OCI-LY7 (cell line): ENCODE data around the gene OSBPL6. TPM values are rescaled to one million over a fixed set of nuclear protein-coding genes. Genes with fewer than 3 reads are reported as not detected.

Source experiments
- Bru-seq: library from RNA; stranded (reverse); fragments of 400-500 nt; gene quantifications from one replicate; lab custom pipeline; 2021; lab: Mats Ljungman, UMichigan
- BruChase-seq, 2 experiments: library from RNA; stranded (reverse); fragments of 400-500 nt; gene quantifications; one replicate each; lab custom pipeline; 2021; lab: Mats Ljungman, UMichigan
- BruUV-seq: library from RNA; stranded (reverse); fragments of 400-500 nt; replicated peaks from 2 replicates; lab custom pipeline; 2021; lab: Mats Ljungman, UMichigan
- CTCF ChIA-PET: fragments of 300-600 bp; sonication (Branson Sonifier 250); formaldehyde crosslinking; loops from one replicate; lab custom pipeline; 2022; ENCODE audit warnings: antibody characterized with exemption; ENCODE audit not compliant: unreplicated experiment; lab: Charles Lee
- POLR2A ChIA-PET: fragments of 300-600 bp; sonication (Branson Sonifier 250); formaldehyde crosslinking; loops from one replicate; lab custom pipeline; 2022; ENCODE audit warnings: antibody characterized with exemption; lab: Charles Lee
- DNase-seq: peaks from one replicate; pipeline ENCODE4 v3.0.0-alpha.2; 2015; ENCODE audit warnings: low spot score
- H2AFZ ChIP-seq: fragments of 200-600 bp; sonication (generic), shearing (Covaris generic); 2 replicates; pipeline ENCODE4 v1.6.1; 2014; ENCODE audit warnings: mild to moderate bottlenecking, antibody characterized with exemption, low read length, moderate library complexity
- H3K27ac ChIP-seq: fragments of 200-600 bp; sonication (generic); 2 replicates; pipeline ENCODE4 v1.5.1; 2014; ENCODE audit warnings: mixed run types, low read depth, mild to moderate bottlenecking, moderate library complexity, low read length, inconsistent platforms; ENCODE audit not compliant: poor library complexity, severe bottlenecking
- H3K36me3 ChIP-seq: fragments of 200-600 bp; sonication (generic); 2 replicates; pipeline ENCODE4 v1.6.1; 2014; ENCODE audit warnings: mild to moderate bottlenecking, antibody characterized with exemption, low read length, moderate library complexity, mixed read lengths; ENCODE audit not compliant: insufficient read depth
- H3K4me1 ChIP-seq: fragments of 200-600 bp; sonication (generic); 2 replicates; pipeline ENCODE4 v1.5.1; 2014; ENCODE audit warnings: mild to moderate bottlenecking, low read length; ENCODE audit not compliant: insufficient read depth, poor library complexity, severe bottlenecking
- H3K4me2 ChIP-seq: fragments of 200-600 bp; sonication (generic); 2 replicates; pipeline ENCODE4 v1.6.1; 2014; ENCODE audit warnings: mild to moderate bottlenecking, low read length
- H3K4me3 ChIP-seq: fragments of 200-600 bp; sonication (generic); 2 replicates; pipeline ENCODE4 v1.5.1; 2014; ENCODE audit warnings: mild to moderate bottlenecking, low read depth, low read length; ENCODE audit not compliant: poor library complexity, severe bottlenecking
- H3K79me2 ChIP-seq: fragments of 200-600 bp; sonication (generic); 2 replicates; pipeline ENCODE4 v1.6.1; 2016; ENCODE audit warnings: low read depth, mild to moderate bottlenecking, low read length, moderate library complexity, mixed read lengths; ENCODE audit not compliant: insufficient read depth
- H3K9me2 ChIP-seq: fragments of 200-600 bp; sonication (generic); 2 replicates; pipeline ENCODE4 v1.6.1; 2016; ENCODE audit warnings: mild to moderate bottlenecking, low read length, mixed read lengths; ENCODE audit not compliant: insufficient read depth
- H3K9me3 ChIP-seq: fragments of 200-600 bp; sonication (generic); 2 replicates; pipeline ENCODE4 v1.6.1; 2014; ENCODE audit warnings: mild to moderate bottlenecking, mixed run types, low read length, mixed read lengths
- H4K20me1 ChIP-seq: fragments of 200-600 bp; sonication (generic); 2 replicates; pipeline ENCODE4 v1.6.1; 2014; ENCODE audit warnings: mild to moderate bottlenecking, antibody characterized with exemption, low read length, moderate library complexity, mixed read lengths; ENCODE audit not compliant: insufficient read depth
- EZH2phosphoT487 ChIP-seq: fragments of 200-600 bp; sonication (generic); IDR thresholded peaks from 2 replicates; pipeline ENCODE4 v1.6.1; 2018; ENCODE audit warnings: low read depth, borderline replicate concordance, mild to moderate bottlenecking, mixed run types, antibody characterized with exemption, low read length, moderate library complexity, mixed read lengths
- intact Hi-C: fragments of 100-400 bp; cut with micrococcal nuclease; formaldehyde crosslinking; loops from one replicate; pipeline ENCODE4 v1.10.0; 2022; ENCODE audit not compliant: unreplicated experiment
- long read RNA-seq: library from polyadenylated mRNA; stranded (forward); transcript quantifications from one replicate; pipeline ENCODE4 v2.0.0, GENCODE V29; 2022
- total RNA-seq, 2 experiments: library from RNA; depleted of rRNA in 1 of 2; stranded (reverse); fragments of >200 nt in 1 of 2; shearing (Covaris generic) in 1 of 2; gene quantifications; 2 replicates each; pipeline ENCODE4 v1.2.3, GENCODE V29; 2014 to 2022
- TF ChIP-seq, protein P1 (sequence below): fragments of 200-600 bp; sonication (generic); conservative IDR thresholded peaks from 2 replicates; pipeline ENCODE4 v1.5.1; 2014; ENCODE audit warnings: mild to moderate bottlenecking, antibody characterized with exemption, low read length, moderate library complexity, mixed read lengths

The OSBPL6 gene
- total RNA-seq (2014; rRNA removed; shearing (Covaris generic)) (not detected in 2 replicates), total RNA-seq (2022) (not detected in 2 replicates), Bru-seq, nascent RNA (percentile 6 among the genes with signal in this experiment), BruChase-seq, experiment 1, labeled RNA remaining after a 6-hour chase (percentile 7 among the genes with signal in this experiment), BruChase-seq, experiment 2, labeled RNA remaining after a 2-hour chase (percentile 7 among the genes with signal in this experiment)
- long read RNA-seq, result 0 reads

DNA sequence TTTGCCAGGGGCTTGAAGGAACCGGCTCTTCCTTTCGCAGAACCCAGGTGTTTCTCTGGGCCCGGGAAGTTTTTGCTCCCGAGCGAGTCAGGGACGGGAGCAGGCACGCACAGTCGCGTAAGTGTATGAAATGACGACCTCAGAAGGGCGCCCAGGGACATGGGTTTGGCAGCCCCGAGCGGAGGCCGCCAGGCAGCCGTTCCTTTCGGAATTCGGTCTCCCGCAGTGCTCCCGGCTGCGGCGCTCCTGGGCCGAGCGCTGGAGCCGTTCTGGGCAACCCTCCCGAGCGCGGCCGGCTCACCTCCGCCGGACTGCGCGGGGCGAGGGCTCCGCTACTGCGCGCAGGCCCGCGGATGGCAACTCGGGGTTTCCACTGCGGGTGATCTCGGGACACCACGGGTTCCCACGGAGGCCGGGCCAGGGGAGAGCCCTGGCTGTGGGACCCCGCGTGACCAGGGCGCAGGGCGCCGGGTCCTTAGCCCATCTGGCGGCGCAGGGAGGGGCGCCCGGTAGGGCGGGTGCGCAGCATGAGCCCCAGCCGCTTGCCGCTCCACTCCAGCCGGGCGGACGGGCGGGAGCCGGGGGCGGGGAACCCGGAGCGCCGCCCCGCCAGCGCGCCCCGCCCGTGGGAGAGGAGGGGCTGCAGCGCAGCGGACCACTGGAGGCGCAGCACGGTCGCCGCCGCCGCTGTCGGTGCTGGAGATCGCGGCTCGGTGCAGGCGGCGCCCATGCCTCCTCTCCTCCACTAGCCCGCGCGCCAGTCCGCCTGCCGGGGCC is at the start of gene OSBPL6:
OSBPL6 (plus strand) TSS at position 690 of the 777 bp plus-strand sequence. CDS start 111,673 bp downstream, outside the sequence.
- H2AFZ ChIP-seq, result no peak within 1 kb of the TSS; the same call in 1 of the 2 replicates
- ChIA-PET CTCF (no interaction called here), POLR2A (no interaction called here)
- DNase-seq, result peak; percentile 35
- BruUV-seq, result no TSS peak
- H3K9me2 ChIP-seq, result no peaks in the 10 kb centered on the region
- peak within 1 kb of the TSS; percentile 65 for H3K4me2 ChIP-seq
- H3K4me1 ChIP-seq, result peaks cover 9% of the 10 kb centered on the region
- no peaks in the 10 kb centered on the region for H4K20me1 ChIP-seq
- H3K27ac ChIP-seq, result no peak within 1 kb of the TSS
- H3K36me3 ChIP-seq, result no peaks in the 10 kb centered on the region
- H3K79me2 ChIP-seq, result no peaks in the 10 kb centered on the region
- H3K9me3 ChIP-seq, result no peaks in the 10 kb centered on the region
- peak within 1 kb of the TSS; percentile 63 for H3K4me3 ChIP-seq
- TF ChIP-seq EZH2phosphoT487, result no peak; the same call in 1 of the 2 replicates
- TF ChIP-seq, protein P1, sequence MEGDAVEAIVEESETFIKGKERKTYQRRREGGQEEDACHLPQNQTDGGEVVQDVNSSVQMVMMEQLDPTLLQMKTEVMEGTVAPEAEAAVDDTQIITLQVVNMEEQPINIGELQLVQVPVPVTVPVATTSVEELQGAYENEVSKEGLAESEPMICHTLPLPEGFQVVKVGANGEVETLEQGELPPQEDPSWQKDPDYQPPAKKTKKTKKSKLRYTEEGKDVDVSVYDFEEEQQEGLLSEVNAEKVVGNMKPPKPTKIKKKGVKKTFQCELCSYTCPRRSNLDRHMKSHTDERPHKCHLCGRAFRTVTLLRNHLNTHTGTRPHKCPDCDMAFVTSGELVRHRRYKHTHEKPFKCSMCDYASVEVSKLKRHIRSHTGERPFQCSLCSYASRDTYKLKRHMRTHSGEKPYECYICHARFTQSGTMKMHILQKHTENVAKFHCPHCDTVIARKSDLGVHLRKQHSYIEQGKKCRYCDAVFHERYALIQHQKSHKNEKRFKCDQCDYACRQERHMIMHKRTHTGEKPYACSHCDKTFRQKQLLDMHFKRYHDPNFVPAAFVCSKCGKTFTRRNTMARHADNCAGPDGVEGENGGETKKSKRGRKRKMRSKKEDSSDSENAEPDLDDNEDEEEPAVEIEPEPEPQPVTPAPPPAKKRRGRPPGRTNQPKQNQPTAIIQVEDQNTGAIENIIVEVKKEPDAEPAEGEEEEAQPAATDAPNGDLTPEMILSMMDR, result no peak
- intact Hi-C loops, result no loop called here

GRCh38 chr2:178152033-178152432 is 42.3 kb upstream of the OSBPL6 start:
- H3K4me2 ChIP-seq, result no peak overlapping the region
- H3K36me3 ChIP-seq, result no peaks in the 10 kb centered on the region
- H3K9me2 ChIP-seq, result no peaks in the 10 kb centered on the region
- no peak for DNase-seq
- intact Hi-C loops, result no loop called here
- H3K4me1 ChIP-seq, result no peaks in the 10 kb centered on the region
- no peaks in the 10 kb centered on the region for H3K79me2 ChIP-seq
- TF ChIP-seq, protein P1, result no peak
- no peak for TF ChIP-seq EZH2phosphoT487
- no peaks in the 10 kb centered on the region for H4K20me1 ChIP-seq
- ChIA-PET POLR2A (no interaction called here), CTCF (no interaction called here)
- no TSS peak for BruUV-seq
- H2AFZ ChIP-seq, result no peak overlapping the region
- no peak overlapping the region for H3K4me3 ChIP-seq
- no peak overlapping the region for H3K27ac ChIP-seq
- H3K9me3 ChIP-seq, result no peaks in the 10 kb centered on the region
